CD8-positive, alpha-beta memory T cell (primary cell): Measurements from ENCODE around the gene NF1. TPM values are rescaled to one million over a fixed set of nuclear protein-coding genes. Genes with fewer than 3 reads are reported as not detected.
"Not testable (repeated sequence)": the region's sequence is repeated elsewhere in the genome, so short reads cannot be mapped to it uniquely, and the experiment has no call there.

Source experiments
- CTCF ChIA-PET: fragments of 350-600 bp; sonication (Branson Sonifier 250); formaldehyde crosslinking; loops from one replicate; lab custom pipeline; 2021; ENCODE audit warnings: antibody characterized with exemption; lab: Charles Lee
- POLR2A ChIA-PET: fragments of 350-600 bp; sonication (Branson Sonifier 250); formaldehyde crosslinking; loops from one replicate; lab custom pipeline; 2021; ENCODE audit warnings: antibody characterized with exemption; lab: Charles Lee
- DNase-seq, 5 donors: peaks; one replicate each; pipeline versions ENCODE4 v3.0.0 to v3.0.0-alpha.2; 2020 to 2022; ENCODE audit warnings: mixed read lengths in 1 of 5
- H3K27ac ChIP-seq: one replicate; pipeline ENCODE4 v1.7.0; 2013; ENCODE audit warnings: low read depth, mild to moderate bottlenecking, low read length, moderate library complexity
- H3K27me3 ChIP-seq: 2 replicates; pipeline ENCODE4 v1.7.0; 2013; ENCODE audit warnings: low read length, mild to moderate bottlenecking; ENCODE audit not compliant: insufficient read depth, poor library complexity, severe bottlenecking
- H3K36me3 ChIP-seq: 2 replicates; pipeline ENCODE4 v1.7.0; 2013; ENCODE audit warnings: mild to moderate bottlenecking, low read length, moderate library complexity; ENCODE audit not compliant: insufficient read depth
- H3K4me1 ChIP-seq: 2 replicates; pipeline ENCODE4 v1.7.0; 2013; ENCODE audit warnings: mild to moderate bottlenecking, low read length, moderate library complexity; ENCODE audit not compliant: insufficient read depth
- H3K4me3 ChIP-seq: 2 replicates; pipeline ENCODE4 v1.7.0; 2013; ENCODE audit warnings: mild to moderate bottlenecking, low read length
- H3K9me3 ChIP-seq: 2 replicates; pipeline ENCODE4 v1.7.0; 2013; ENCODE audit warnings: mild to moderate bottlenecking, low read length
- H3K27ac Mint-ChIP-seq, 8 donors: one replicate each; pipeline ENCODE4 v1.8.0; 2020 to 2021; ENCODE audit warnings: mixed read lengths in 8 of 8, mild to moderate bottlenecking in 6 of 8, inconsistent platforms in 3 of 8, moderate library complexity in 3 of 8
- H3K27me3 Mint-ChIP-seq, 2 donors: one replicate each; pipeline ENCODE4 v1.8.0; 2020 to 2021; ENCODE audit warnings: mixed read lengths in 2 of 2, mild to moderate bottlenecking in 1 of 2, moderate library complexity in 1 of 2
- H3K36me3 Mint-ChIP-seq, 3 donors: one replicate each; pipeline ENCODE4 v1.8.0; 2020 to 2021; ENCODE audit warnings: mixed read lengths in 3 of 3, inconsistent platforms in 1 of 3, mild to moderate bottlenecking in 1 of 3
- H3K4me1 Mint-ChIP-seq, 3 donors: one replicate each; pipeline ENCODE4 v1.8.0; 2020 to 2021; ENCODE audit warnings: mixed read lengths in 3 of 3, inconsistent platforms in 1 of 3, mild to moderate bottlenecking in 1 of 3
- H3K4me3 Mint-ChIP-seq, 7 donors: one replicate each; pipeline ENCODE4 v1.8.0; 2020 to 2021; ENCODE audit warnings: mixed read lengths in 7 of 7, mild to moderate bottlenecking in 6 of 7, moderate library complexity in 4 of 7, inconsistent platforms in 2 of 7
- H3K9me3 Mint-ChIP-seq, 5 donors: one replicate each; pipeline ENCODE4 v1.8.0; 2020 to 2022; ENCODE audit warnings: mixed read lengths in 5 of 5, mild to moderate bottlenecking in 3 of 5, moderate library complexity in 2 of 5, inconsistent platforms in 1 of 5
- polyA plus RNA-seq: library from polyadenylated mRNA; unstranded; fragments of 300-500 nt; fragmentation: Illumina TruSeq; gene quantifications from one replicate; pipeline ENCODE4 v1.2.3, GENCODE V29; 2021
- total RNA-seq, 2 experiments: library from RNA; stranded (reverse); gene quantifications; one replicate each; pipeline ENCODE4 v1.2.3, GENCODE V29; 2021

The NF1 gene
- total and polyA plus RNA-seq, 3 experiments from 2014 or later = 5.8 to 22.8 (median 22.8) TPM

GRCh38 chr17:31381165-31381668, 286.4 kb downstream of the NF1 start:
- CTCF ChIA-PET = no interaction called here
- no peaks in the 10 kb centered on the region for H3K27me3 Mint-ChIP-seq

DNA sequence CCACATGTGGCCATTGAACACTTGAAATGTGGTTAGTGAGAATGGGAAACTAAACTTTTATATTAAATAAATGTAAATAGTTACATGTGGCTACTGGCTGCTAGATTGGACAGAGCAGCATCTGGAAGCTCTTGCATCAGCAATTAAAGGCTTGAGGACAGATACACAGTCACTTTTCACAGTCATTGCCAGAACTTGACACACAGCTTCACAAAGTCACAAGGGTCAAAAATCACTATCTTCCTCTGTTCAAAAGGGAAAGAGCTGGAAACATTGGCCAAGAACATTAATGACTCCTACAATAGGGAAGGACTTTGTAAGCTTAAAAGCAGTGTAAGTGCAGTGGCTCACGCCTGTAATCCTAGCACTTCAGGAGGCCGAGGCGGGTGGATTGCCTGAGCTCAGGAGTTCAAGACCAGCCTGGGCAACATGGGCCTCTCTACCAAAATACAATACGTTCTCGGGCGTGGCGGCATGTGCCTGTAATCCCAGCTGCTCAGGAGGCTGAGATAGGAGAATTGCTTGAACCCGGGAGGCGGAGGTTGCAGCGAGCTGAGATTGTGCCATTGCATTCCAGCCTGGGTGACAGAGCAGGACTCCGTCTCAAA, 288.0 kb downstream of the NF1 start:
- H3K36me3 ChIP-seq, H3K4me1 ChIP-seq, H3K27me3 ChIP-seq, H3K27ac Mint-ChIP-seq, H3K27ac ChIP-seq, H3K4me1 Mint-ChIP-seq, H3K36me3 Mint-ChIP-seq, POLR2A ChIA-PET, H3K27me3 Mint-ChIP-seq, H3K4me3 Mint-ChIP-seq, CTCF ChIA-PET, H3K9me3 ChIP-seq, H3K9me3 Mint-ChIP-seq, DNase-seq, H3K4me3 ChIP-seq: not testable (repeated sequence)

More at GRCh38 chr17:31381165-31381668, 286.4 kb downstream of the NF1 start:
- Mint-ChIP-seq H3K9me3 (no peaks in the 10 kb centered on the region), H3K36me3 (peaks cover 0 to 12% (median 9%) of the 10 kb centered on the region in 3 donors), H3K4me3 (no peak overlapping the region), H3K4me1 (no peaks in the 10 kb centered on the region), H3K27ac (no peak overlapping the region)
- no peaks in the 10 kb centered on the region for H3K36me3 ChIP-seq
- no peak overlapping the region for H3K27ac ChIP-seq
- POLR2A ChIA-PET = no interaction called here
- H3K4me1 ChIP-seq = no peaks in the 10 kb centered on the region
- no peaks in the 10 kb centered on the region for H3K9me3 ChIP-seq
- H3K4me3 ChIP-seq = no peak overlapping the region
- no peak for DNase-seq
- no peaks in the 10 kb centered on the region for H3K27me3 ChIP-seq

GRCh38 chr17:31383488-31383887, 288.7 kb downstream of the NF1 start:
- H3K27me3 Mint-ChIP-seq, H3K4me1 Mint-ChIP-seq, H3K27ac ChIP-seq, H3K4me3 Mint-ChIP-seq, H3K4me1 ChIP-seq, H3K27ac Mint-ChIP-seq, H3K9me3 ChIP-seq, H3K9me3 Mint-ChIP-seq, H3K27me3 ChIP-seq, POLR2A ChIA-PET, H3K36me3 ChIP-seq, DNase-seq, CTCF ChIA-PET, H3K36me3 Mint-ChIP-seq, H3K4me3 ChIP-seq: not testable (repeated sequence)

DNA sequence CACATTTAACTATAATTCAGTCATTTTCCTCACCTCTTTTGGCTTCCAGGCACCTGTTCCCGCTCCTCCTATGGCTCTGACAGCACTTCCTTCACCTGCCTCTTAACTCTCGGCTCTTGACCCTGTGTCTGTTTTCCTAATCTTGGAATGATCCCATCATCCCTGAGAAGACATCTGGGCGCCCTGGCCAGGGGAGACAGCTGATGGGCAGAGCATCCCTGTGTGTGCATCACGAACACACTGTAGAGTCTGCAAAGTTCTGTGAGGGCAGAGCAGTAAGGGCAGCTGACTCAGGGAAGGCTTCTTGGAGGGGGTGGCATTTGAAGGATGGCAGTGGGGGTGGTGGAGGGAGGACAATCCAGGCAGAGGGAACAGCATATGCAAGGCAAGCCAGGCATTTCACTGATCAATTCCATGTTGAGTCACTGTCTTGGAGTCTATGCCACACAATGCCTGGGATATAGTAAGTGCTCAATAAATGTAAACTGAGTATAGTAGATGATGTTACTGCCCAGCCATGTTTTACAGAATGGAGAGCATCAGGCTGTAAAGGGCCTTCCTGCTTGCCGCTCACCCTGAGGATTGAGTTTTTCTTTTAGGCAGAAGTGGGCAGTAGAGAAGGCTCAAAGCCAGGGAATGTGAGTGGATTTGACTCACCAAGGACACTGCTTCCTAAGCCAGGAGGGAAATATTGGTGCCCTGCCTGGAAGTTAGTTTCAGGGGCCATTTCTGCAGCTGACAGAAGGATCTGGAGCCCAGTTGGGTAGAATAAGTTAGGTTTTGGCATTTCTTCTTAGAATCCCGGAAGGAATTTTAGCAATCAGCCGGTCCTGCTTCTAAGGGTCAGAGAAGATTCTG, 290.9 kb downstream of the NF1 start:
- POLR2A ChIA-PET = no interaction called here
- H3K9me3 ChIP-seq = no peaks in the 10 kb centered on the region
- CTCF ChIA-PET = no interaction called here
- H3K27me3 ChIP-seq = peaks cover 5% of the 10 kb centered on the region
- H3K9me3 Mint-ChIP-seq = no peaks in the 10 kb centered on the region
- peaks cover 0 to 5% (median 4%) of the 10 kb centered on the region in 3 donors for H3K4me1 Mint-ChIP-seq
- peaks cover 11 to 13% of the 10 kb centered on the region in 2 donors for H3K27me3 Mint-ChIP-seq
- H3K4me3 Mint-ChIP-seq = no peak overlapping the region
- DNase-seq = no peak
- H3K27ac Mint-ChIP-seq = peak overlapping the region in 2 of 8 donors; percentile 54
- H3K4me3 ChIP-seq = no peak overlapping the region
- no peaks in the 10 kb centered on the region for H3K36me3 ChIP-seq
- no peak overlapping the region for H3K27ac ChIP-seq
- H3K4me1 ChIP-seq = no peaks in the 10 kb centered on the region
- H3K36me3 Mint-ChIP-seq = no peaks in the 10 kb centered on the region

- Histone ChIP-seq H3K4me1 (no peaks in the 10 kb centered on the region), H3K9me3 (no peaks in the 10 kb centered on the region), H3K4me3 (no peak overlapping the region), H3K27ac (no peak overlapping the region), H3K27me3 (peaks cover 8% of the 10 kb centered on the region), H3K36me3 (no peaks in the 10 kb centered on the region)
- Mint-ChIP-seq H3K36me3 (no peaks in the 10 kb centered on the region), H3K27ac (peak overlapping the region in 1 of 8 donors; percentile 33), H3K4me3 (no peak overlapping the region), H3K27me3 (peaks cover 13 to 15% of the 10 kb centered on the region in 2 donors), H3K4me1 (peaks cover 0 to 5% (median 4%) of the 10 kb centered on the region in 3 donors), H3K9me3 (no peaks in the 10 kb centered on the region)
- CTCF ChIA-PET = no interaction called here
- POLR2A ChIA-PET = no interaction called here
- no peak for DNase-seq
Observed at GRCh38 chr17:31386542-31387075, 291.8 kb downstream of the NF1 start.

DNA sequence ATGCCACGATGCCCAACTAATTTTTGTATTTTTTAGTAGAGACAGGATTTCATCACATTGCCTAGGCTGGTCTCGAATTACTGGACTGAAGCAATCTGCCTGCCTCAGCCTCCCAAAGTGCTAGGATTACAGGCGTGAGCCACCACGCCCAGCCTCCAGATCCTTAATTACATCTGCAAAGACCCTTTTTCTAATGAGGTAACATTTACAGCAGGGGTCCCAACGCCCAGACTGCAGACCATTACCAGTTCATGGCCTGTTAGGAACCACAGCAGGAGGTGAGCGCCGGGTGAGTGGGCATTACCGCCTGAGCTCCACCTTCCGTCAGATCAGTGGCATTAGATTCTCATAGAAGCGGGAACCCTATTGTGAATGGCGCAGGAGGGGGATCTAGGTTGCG, 292.7 kb downstream of the NF1 start:
- Histone ChIP-seq H3K4me1 (no peaks in the 10 kb centered on the region), H3K36me3 (no peaks in the 10 kb centered on the region), H3K27ac (no peak overlapping the region), H3K4me3 (no peak overlapping the region), H3K27me3 (peaks cover 12% of the 10 kb centered on the region), H3K9me3 (no peaks in the 10 kb centered on the region)
- ChIA-PET CTCF (no interaction called here), POLR2A (no interaction called here)
- Mint-ChIP-seq H3K27me3 (peaks cover 17 to 18% of the 10 kb centered on the region in 2 donors), H3K9me3 (no peaks in the 10 kb centered on the region), H3K4me3 (no peak overlapping the region), H3K4me1 (peaks cover 0 to 9% (median 4%) of the 10 kb centered on the region in 3 donors), H3K36me3 (no peaks in the 10 kb centered on the region), H3K27ac (peak overlapping the region in 1 of 8 donors; percentile 50)
- no peak for DNase-seq

DNA sequence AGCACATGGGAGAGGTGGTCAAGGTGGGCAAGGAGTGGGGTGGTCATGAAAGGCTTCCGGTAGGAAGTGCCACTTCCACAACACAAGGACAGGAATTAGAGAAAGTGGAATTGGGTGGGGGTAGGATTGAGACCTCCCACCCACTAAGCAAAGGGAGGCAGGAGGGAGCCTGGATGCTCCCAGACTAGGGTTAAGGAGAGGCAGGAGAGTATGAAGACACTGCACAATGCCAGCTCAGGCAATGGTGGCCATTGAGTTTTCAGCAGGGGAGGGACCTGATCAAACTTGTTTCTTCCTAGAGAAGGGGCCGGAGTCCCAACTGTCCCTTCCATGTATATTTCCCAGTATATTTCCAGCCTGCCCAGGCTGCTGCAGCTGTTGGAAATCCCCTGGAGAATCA, 293.6 kb downstream of the NF1 start:
- no peaks in the 10 kb centered on the region for H3K4me1 ChIP-seq
- no peaks in the 10 kb centered on the region for H3K36me3 ChIP-seq
- no peaks in the 10 kb centered on the region for H3K9me3 Mint-ChIP-seq
- H3K4me3 ChIP-seq = no peak overlapping the region
- H3K4me3 Mint-ChIP-seq = peak overlapping the region in 1 of 7 donors; percentile 25
- H3K4me1 Mint-ChIP-seq = peaks cover 0 to 12% (median 7%) of the 10 kb centered on the region in 3 donors
- peaks cover 0 to 2% (median 0%) of the 10 kb centered on the region in 3 donors for H3K36me3 Mint-ChIP-seq
- DNase-seq = no peak
- peaks cover 22 to 28% of the 10 kb centered on the region in 2 donors for H3K27me3 Mint-ChIP-seq
- no peaks in the 10 kb centered on the region for H3K9me3 ChIP-seq
- peak overlapping the region in 1 of 8 donors; percentile 64 for H3K27ac Mint-ChIP-seq
- CTCF ChIA-PET = interaction anchor here (1.3 to 3.6 kb wide), 3 partner anchors 10 to 136 kb away, joined by 4 to 15 read pairs (median 6); no protein-coding TSS in a partner anchor
- H3K27me3 ChIP-seq = peaks cover 21% of the 10 kb centered on the region
- POLR2A ChIA-PET = no interaction called here
- no peak overlapping the region for H3K27ac ChIP-seq
